Measurements from ENCODE around the gene PRSS2. TPM values are rescaled to one million over a fixed set of nuclear protein-coding genes. Genes with fewer than 3 reads are reported as not detected.
"Not testable (repeated sequence)": the region's sequence is repeated elsewhere in the genome, so short reads cannot be mapped to it uniquely, and the experiment has no call there.

Gene PRSS2
- total and polyA plus RNA-seq, 9 donors = 0.09 to 1.3 (median 1.2) TPM; not detected in 6

- WGBS (ENCODE audit: insufficient coverage) = 92% methylated on average over 1 of the region's 1 CpG
- no peak for DNase-seq
- Histone ChIP-seq H3K27me3 (ENCODE audit: control insufficient read depth, insufficient read depth, low read length) (no peaks in the 10 kb centered on the region), H3K9me3 (replicated peaks; ENCODE audit: control insufficient read depth, low read depth, low read length) (no peaks in the 10 kb centered on the region), H3K36me3 (ENCODE audit: control insufficient read depth, insufficient read depth, low read length) (no peaks in the 10 kb centered on the region), H3K4me3 (ENCODE audit: low read length) (no peak overlapping the region), H3K4me1 (ENCODE audit: control insufficient read depth, insufficient read depth, low read length) (no peaks in the 10 kb centered on the region), H3K27ac (ENCODE audit: low read length) (no peak overlapping the region)
Measured at GRCh38 chr7:142759433-142759832, 11.3 kb upstream of the PRSS2 start.

GRCh38 chr7:142760071-142760642 is 10.6 kb upstream of the PRSS2 start:
- Histone ChIP-seq H3K27me3 (ENCODE audit: control insufficient read depth, insufficient read depth, low read length) (no peaks in the 10 kb centered on the region), H3K27ac (ENCODE audit: low read length) (no peak overlapping the region), H3K36me3 (ENCODE audit: control insufficient read depth, insufficient read depth, low read length) (no peaks in the 10 kb centered on the region), H3K9me3 (replicated peaks; ENCODE audit: control insufficient read depth, low read depth, low read length) (no peaks in the 10 kb centered on the region), H3K4me1 (ENCODE audit: control insufficient read depth, insufficient read depth, low read length) (no peaks in the 10 kb centered on the region), H3K4me3 (ENCODE audit: low read length) (no peak overlapping the region)
- WGBS (ENCODE audit: insufficient coverage) = 89% methylated on average over 4 of the region's 5 CpGs
- no peak for DNase-seq

GRCh38 chr7:142761606-142762005 is 9.2 kb upstream of the PRSS2 start:
- not testable (repeated sequence) for DNase-seq; H3K27me3 ChIP-seq (ENCODE audit: control insufficient read depth, insufficient read depth, low read length); H3K36me3 ChIP-seq (ENCODE audit: control insufficient read depth, insufficient read depth, low read length); H3K4me3 ChIP-seq (ENCODE audit: low read length); H3K9me3 ChIP-seq (replicated peaks; ENCODE audit: control insufficient read depth, low read depth, low read length); H3K4me1 ChIP-seq (ENCODE audit: control insufficient read depth, insufficient read depth, low read length); H3K27ac ChIP-seq (ENCODE audit: low read length)
- no CpG with 5 or more reads among the region's 2 CpGs for WGBS (ENCODE audit: insufficient coverage)

- H3K27ac ChIP-seq (ENCODE audit: low read length) = no peak overlapping the region
- no peaks in the 10 kb centered on the region for H3K4me1 ChIP-seq (ENCODE audit: control insufficient read depth, insufficient read depth, low read length)
- H3K36me3 ChIP-seq (ENCODE audit: control insufficient read depth, insufficient read depth, low read length) = no peaks in the 10 kb centered on the region
- H3K9me3 ChIP-seq (replicated peaks; ENCODE audit: control insufficient read depth, low read depth, low read length) = no peaks in the 10 kb centered on the region
- WGBS (ENCODE audit: insufficient coverage) = no CpG with 5 or more reads among the region's 1 CpG
- H3K4me3 ChIP-seq (ENCODE audit: low read length) = no peak overlapping the region
- no peak for DNase-seq
- H3K27me3 ChIP-seq (ENCODE audit: control insufficient read depth, insufficient read depth, low read length) = no peaks in the 10 kb centered on the region
Measured at GRCh38 chr7:142762104-142762503, 8.7 kb upstream of the PRSS2 start.

- Histone ChIP-seq H3K4me3 (ENCODE audit: low read length) (no peak overlapping the region), H3K36me3 (ENCODE audit: control insufficient read depth, insufficient read depth, low read length) (no peaks in the 10 kb centered on the region), H3K9me3 (replicated peaks; ENCODE audit: control insufficient read depth, low read depth, low read length) (no peaks in the 10 kb centered on the region), H3K27me3 (ENCODE audit: control insufficient read depth, insufficient read depth, low read length) (no peaks in the 10 kb centered on the region), H3K4me1 (ENCODE audit: control insufficient read depth, insufficient read depth, low read length) (no peaks in the 10 kb centered on the region), H3K27ac (ENCODE audit: low read length) (no peak overlapping the region)
- DNase-seq = no peak
- 55% methylated on average over 2 of the region's 3 CpGs for WGBS (ENCODE audit: insufficient coverage)
Measured at GRCh38 chr7:142767451-142767850, 3.3 kb upstream of the PRSS2 start.

- no peaks in the 10 kb centered on the region for H3K9me3 ChIP-seq (replicated peaks; ENCODE audit: control insufficient read depth, low read depth, low read length)
- H3K4me1 ChIP-seq (ENCODE audit: control insufficient read depth, insufficient read depth, low read length) = no peaks in the 10 kb centered on the region
- no peaks in the 10 kb centered on the region for H3K36me3 ChIP-seq (ENCODE audit: control insufficient read depth, insufficient read depth, low read length)
- DNase-seq = no peak
- H3K27me3 ChIP-seq (ENCODE audit: control insufficient read depth, insufficient read depth, low read length) = no peaks in the 10 kb centered on the region
- no peak overlapping the region for H3K27ac ChIP-seq (ENCODE audit: low read length)
- 57% methylated on average over 1 of the region's 1 CpG for WGBS (ENCODE audit: insufficient coverage)
- no peak overlapping the region for H3K4me3 ChIP-seq (ENCODE audit: low read length)
Measured at GRCh38 chr7:142767861-142768260, 2.9 kb upstream of the PRSS2 start.

GRCh38 chr7:142768885-142769284 is 1.9 kb upstream of the PRSS2 start:
- not testable (repeated sequence) for H3K4me1 ChIP-seq (ENCODE audit: control insufficient read depth, insufficient read depth, low read length); H3K4me3 ChIP-seq (ENCODE audit: low read length); H3K27ac ChIP-seq (ENCODE audit: low read length); H3K27me3 ChIP-seq (ENCODE audit: control insufficient read depth, insufficient read depth, low read length); DNase-seq; H3K9me3 ChIP-seq (replicated peaks; ENCODE audit: control insufficient read depth, low read depth, low read length); H3K36me3 ChIP-seq (ENCODE audit: control insufficient read depth, insufficient read depth, low read length)
- WGBS (ENCODE audit: insufficient coverage) = 63% methylated on average over 3 of the region's 3 CpGs

- 17% methylated on average over 1 of the region's 5 CpGs for WGBS (ENCODE audit: insufficient coverage)
- no peak overlapping the region for H3K4me3 ChIP-seq (ENCODE audit: low read length)
- H3K9me3 ChIP-seq (replicated peaks; ENCODE audit: control insufficient read depth, low read depth, low read length) = no peaks in the 10 kb centered on the region
- no peaks in the 10 kb centered on the region for H3K36me3 ChIP-seq (ENCODE audit: control insufficient read depth, insufficient read depth, low read length)
- no peak overlapping the region for H3K27ac ChIP-seq (ENCODE audit: low read length)
- H3K27me3 ChIP-seq (ENCODE audit: control insufficient read depth, insufficient read depth, low read length) = no peaks in the 10 kb centered on the region
- H3K4me1 ChIP-seq (ENCODE audit: control insufficient read depth, insufficient read depth, low read length) = no peaks in the 10 kb centered on the region
- DNase-seq = no peak
Measured at GRCh38 chr7:142771353-142771723, 568 bp downstream of the PRSS2 start.

GRCh38 chr7:142772051-142772450 is 1.3 kb downstream of the PRSS2 start:
- H3K4me3 ChIP-seq (ENCODE audit: low read length) = no peak overlapping the region
- no peaks in the 10 kb centered on the region for H3K27me3 ChIP-seq (ENCODE audit: control insufficient read depth, insufficient read depth, low read length)
- no peaks in the 10 kb centered on the region for H3K4me1 ChIP-seq (ENCODE audit: control insufficient read depth, insufficient read depth, low read length)
- H3K9me3 ChIP-seq (replicated peaks; ENCODE audit: control insufficient read depth, low read depth, low read length) = no peaks in the 10 kb centered on the region
- H3K36me3 ChIP-seq (ENCODE audit: control insufficient read depth, insufficient read depth, low read length) = no peaks in the 10 kb centered on the region
- no peak for DNase-seq
- WGBS (ENCODE audit: insufficient coverage) = 27% methylated on average over 5 of the region's 6 CpGs
- H3K27ac ChIP-seq (ENCODE audit: low read length) = no peak overlapping the region

GRCh38 chr7:142772673-142773072 is 1.9 kb downstream of the PRSS2 start:
- H3K27ac ChIP-seq (ENCODE audit: low read length) = no peak overlapping the region
- DNase-seq = no peak
- H3K4me1 ChIP-seq (ENCODE audit: control insufficient read depth, insufficient read depth, low read length) = no peaks in the 10 kb centered on the region
- no peaks in the 10 kb centered on the region for H3K27me3 ChIP-seq (ENCODE audit: control insufficient read depth, insufficient read depth, low read length)
- H3K4me3 ChIP-seq (ENCODE audit: low read length) = no peak overlapping the region
- no peaks in the 10 kb centered on the region for H3K36me3 ChIP-seq (ENCODE audit: control insufficient read depth, insufficient read depth, low read length)
- no peaks in the 10 kb centered on the region for H3K9me3 ChIP-seq (replicated peaks; ENCODE audit: control insufficient read depth, low read depth, low read length)

- no peak for DNase-seq
- Histone ChIP-seq H3K36me3 (ENCODE audit: control insufficient read depth, insufficient read depth, low read length) (no peaks in the 10 kb centered on the region), H3K27me3 (ENCODE audit: control insufficient read depth, insufficient read depth, low read length) (no peaks in the 10 kb centered on the region), H3K9me3 (replicated peaks; ENCODE audit: control insufficient read depth, low read depth, low read length) (no peaks in the 10 kb centered on the region), H3K4me3 (ENCODE audit: low read length) (no peak overlapping the region), H3K4me1 (ENCODE audit: control insufficient read depth, insufficient read depth, low read length) (no peaks in the 10 kb centered on the region), H3K27ac (ENCODE audit: low read length) (no peak overlapping the region)
- WGBS (ENCODE audit: insufficient coverage) = 90% methylated on average over 9 of the region's 12 CpGs
Measured at GRCh38 chr7:142773230-142773629, 2.5 kb downstream of the PRSS2 start.

All from muscle of leg (tissue), 11 donors.